IMR-90 (cell line): ENCODE results near the gene MARCKSL1.

Experiments
- CEBPB ChIP-seq: IDR thresholded peaks from 2 replicates; pipeline ENCODE4 v1.6.1; 2012; ENCODE audit warnings: low read depth, low read length, improper control_type of control experiment
- FOS ChIP-seq: fragments of 150-350 bp; IDR thresholded peaks from 2 replicates; pipeline ENCODE4 v1.6.1; 2016; ENCODE audit warnings: low read depth, low read length
- MAFK ChIP-seq: IDR thresholded peaks from 2 replicates; pipeline ENCODE4 v1.6.1; 2012; ENCODE audit warnings: low read depth, low read length, improper control_type of control experiment
- MAZ ChIP-seq: IDR thresholded peaks from 2 replicates; pipeline ENCODE4 v1.6.1; 2012; ENCODE audit warnings: low read depth, mild to moderate bottlenecking, low read length, improper control_type of control experiment, moderate library complexity, borderline replicate concordance
- MXI1 ChIP-seq: IDR thresholded peaks from 2 replicates; pipeline ENCODE4 v1.6.1; 2012; ENCODE audit warnings: low read depth, mild to moderate bottlenecking, low read length, moderate library complexity, borderline replicate concordance
- POLR2A ChIP-seq: IDR thresholded peaks from 2 replicates; pipeline ENCODE4 v1.6.1; 2012; ENCODE audit warnings: mild to moderate bottlenecking, low read depth, low read length
- RAD21 ChIP-seq: IDR thresholded peaks from 2 replicates; pipeline ENCODE4 v1.6.1; 2012; ENCODE audit warnings: low read length, improper control_type of control experiment
- RCOR1 ChIP-seq: IDR thresholded peaks from 2 replicates; pipeline ENCODE4 v1.6.1; 2012; ENCODE audit warnings: mild to moderate bottlenecking, low read length, improper control_type of control experiment; ENCODE audit not compliant: insufficient replicate concordance
- SMC3 ChIP-seq: fragments of 150-350 bp; IDR thresholded peaks from 2 replicates; pipeline ENCODE4 v1.6.1; 2016; ENCODE audit warnings: low read depth, mild to moderate bottlenecking, antibody characterized with exemption, low read length, moderate library complexity
- USF2 ChIP-seq: fragments of 150-350 bp; IDR thresholded peaks from 2 replicates; pipeline ENCODE4 v1.6.1; 2017; ENCODE audit warnings: mild to moderate bottlenecking, antibody characterized with exemption, low read length, low read depth
- TF ChIP-seq, protein P1 (sequence below): conservative IDR thresholded peaks from 2 replicates; pipeline ENCODE4 v1.5.1; 2012; ENCODE audit warnings: mild to moderate bottlenecking, low read depth, low read length, improper control_type of control experiment

GRCh38 chr1:32336591-32336932, 529 bp upstream of the MARCKSL1 start:
- no peak for TF ChIP-seq RAD21
- TF ChIP-seq POLR2A: no peak
- TF ChIP-seq CEBPB: no peak
- TF ChIP-seq, protein P1, sequence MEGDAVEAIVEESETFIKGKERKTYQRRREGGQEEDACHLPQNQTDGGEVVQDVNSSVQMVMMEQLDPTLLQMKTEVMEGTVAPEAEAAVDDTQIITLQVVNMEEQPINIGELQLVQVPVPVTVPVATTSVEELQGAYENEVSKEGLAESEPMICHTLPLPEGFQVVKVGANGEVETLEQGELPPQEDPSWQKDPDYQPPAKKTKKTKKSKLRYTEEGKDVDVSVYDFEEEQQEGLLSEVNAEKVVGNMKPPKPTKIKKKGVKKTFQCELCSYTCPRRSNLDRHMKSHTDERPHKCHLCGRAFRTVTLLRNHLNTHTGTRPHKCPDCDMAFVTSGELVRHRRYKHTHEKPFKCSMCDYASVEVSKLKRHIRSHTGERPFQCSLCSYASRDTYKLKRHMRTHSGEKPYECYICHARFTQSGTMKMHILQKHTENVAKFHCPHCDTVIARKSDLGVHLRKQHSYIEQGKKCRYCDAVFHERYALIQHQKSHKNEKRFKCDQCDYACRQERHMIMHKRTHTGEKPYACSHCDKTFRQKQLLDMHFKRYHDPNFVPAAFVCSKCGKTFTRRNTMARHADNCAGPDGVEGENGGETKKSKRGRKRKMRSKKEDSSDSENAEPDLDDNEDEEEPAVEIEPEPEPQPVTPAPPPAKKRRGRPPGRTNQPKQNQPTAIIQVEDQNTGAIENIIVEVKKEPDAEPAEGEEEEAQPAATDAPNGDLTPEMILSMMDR: no peak
- no peak for TF ChIP-seq RCOR1
- TF ChIP-seq MAZ: no peak
- no peak for TF ChIP-seq MAFK
- TF ChIP-seq MXI1: no peak
- TF ChIP-seq FOS: no peak
- TF ChIP-seq SMC3: no peak
- TF ChIP-seq USF2: no peak
